IMR-90 (cell line): ENCODE measurements around the gene S100A13. TPM values are rescaled to one million over a fixed set of nuclear protein-coding genes. Genes with fewer than 3 reads are reported as not detected.

Experiments
- SMC3 ChIP-seq: fragments of 150-350 bp; IDR thresholded peaks from 2 replicates; pipeline ENCODE4 v1.6.1; 2016; ENCODE audit warnings: low read depth, mild to moderate bottlenecking, antibody characterized with exemption, low read length, moderate library complexity
- polyA plus RNA-seq, 3 experiments: library from polyadenylated mRNA; depleted of rRNA; stranded (reverse); fragments of >200 nt; gene quantifications; 2 replicates each; pipeline ENCODE4 v1.2.3, GENCODE V29; 2012; ENCODE audit warnings: low replicate concordance in 1 of 3
- total RNA-seq: library from RNA; depleted of rRNA; stranded (reverse); fragments of >200 nt; gene quantifications from 2 replicates; pipeline ENCODE4 v1.2.3, GENCODE V29; 2012
- TF ChIP-seq, protein P1 (sequence below): conservative IDR thresholded peaks from 2 replicates; pipeline ENCODE4 v1.5.1; 2012; ENCODE audit warnings: mild to moderate bottlenecking, low read depth, low read length, improper control_type of control experiment

The S100A13 gene
- total and polyA plus RNA-seq, 2 of the 4 experiments (the other 2 are of a cell fraction): 122 to 468 TPM

DNA sequence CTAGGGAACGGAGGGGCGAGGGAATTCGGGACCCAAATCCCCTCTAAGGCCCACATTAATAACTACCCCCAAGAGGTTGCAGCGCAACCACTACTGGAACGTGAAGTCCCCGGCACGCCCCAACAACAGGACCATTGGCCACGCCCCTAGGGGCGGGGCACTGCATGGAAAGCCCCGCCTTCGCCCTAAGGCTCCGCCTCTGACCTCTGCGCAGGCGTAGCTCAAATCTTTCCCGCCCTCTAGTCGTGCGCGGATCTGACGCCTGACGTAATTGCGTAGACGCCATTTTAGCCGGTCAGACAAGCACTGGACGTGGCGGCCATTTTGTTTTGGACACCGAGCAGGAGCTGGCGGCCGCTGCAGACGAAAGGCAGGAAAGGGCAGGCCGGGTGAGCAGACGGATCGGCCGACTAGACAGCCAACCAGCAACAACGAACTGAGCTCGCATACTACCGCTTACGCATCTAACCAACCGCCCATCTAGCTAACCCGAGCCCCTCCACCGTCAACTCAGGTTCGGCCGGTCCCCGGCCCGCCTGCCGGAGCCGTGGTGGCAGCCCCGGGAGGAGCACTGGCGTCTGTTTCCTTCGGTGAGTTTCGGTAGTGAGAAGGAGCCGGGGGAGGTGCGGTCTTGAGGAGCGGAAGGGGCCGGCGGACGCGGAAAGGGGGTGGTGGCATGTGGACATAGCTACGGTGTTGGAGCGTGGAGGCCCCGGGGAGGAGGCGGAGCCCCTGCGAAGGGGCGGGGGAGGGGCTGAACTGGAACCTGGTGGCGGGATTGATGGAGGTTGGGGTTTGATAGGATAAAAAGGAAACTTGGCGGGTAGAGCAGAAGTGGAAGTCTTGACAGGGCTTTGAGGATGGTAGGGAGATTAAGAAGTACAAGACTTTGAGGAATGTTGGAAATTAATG lies 6.7 kb upstream of the S100A13 start, which contains the start of gene CHTOP (continued):
- TF ChIP-seq, protein P1, sequence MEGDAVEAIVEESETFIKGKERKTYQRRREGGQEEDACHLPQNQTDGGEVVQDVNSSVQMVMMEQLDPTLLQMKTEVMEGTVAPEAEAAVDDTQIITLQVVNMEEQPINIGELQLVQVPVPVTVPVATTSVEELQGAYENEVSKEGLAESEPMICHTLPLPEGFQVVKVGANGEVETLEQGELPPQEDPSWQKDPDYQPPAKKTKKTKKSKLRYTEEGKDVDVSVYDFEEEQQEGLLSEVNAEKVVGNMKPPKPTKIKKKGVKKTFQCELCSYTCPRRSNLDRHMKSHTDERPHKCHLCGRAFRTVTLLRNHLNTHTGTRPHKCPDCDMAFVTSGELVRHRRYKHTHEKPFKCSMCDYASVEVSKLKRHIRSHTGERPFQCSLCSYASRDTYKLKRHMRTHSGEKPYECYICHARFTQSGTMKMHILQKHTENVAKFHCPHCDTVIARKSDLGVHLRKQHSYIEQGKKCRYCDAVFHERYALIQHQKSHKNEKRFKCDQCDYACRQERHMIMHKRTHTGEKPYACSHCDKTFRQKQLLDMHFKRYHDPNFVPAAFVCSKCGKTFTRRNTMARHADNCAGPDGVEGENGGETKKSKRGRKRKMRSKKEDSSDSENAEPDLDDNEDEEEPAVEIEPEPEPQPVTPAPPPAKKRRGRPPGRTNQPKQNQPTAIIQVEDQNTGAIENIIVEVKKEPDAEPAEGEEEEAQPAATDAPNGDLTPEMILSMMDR: no peak
- TF ChIP-seq SMC3: no peak
